Urothelium cell line (cell line): ENCODE results near the gene NDUFA12.
"Not testable (repeated sequence)": the region's sequence is repeated elsewhere in the genome, so short reads cannot be mapped to it uniquely, and the experiment has no call there.

ENCODE experiments used
- DNase-seq: peaks from one replicate; pipeline ENCODE4 v3.0.0; 2011; ENCODE audit warnings: low spot score, mixed read lengths
- FAIRE-seq: peaks from 2 replicates; lab custom pipeline; 2011; peaks lifted over from hg19 to GRCh38; lab: Jason Lieb, UNC

The NDUFA12 gene

DNA sequence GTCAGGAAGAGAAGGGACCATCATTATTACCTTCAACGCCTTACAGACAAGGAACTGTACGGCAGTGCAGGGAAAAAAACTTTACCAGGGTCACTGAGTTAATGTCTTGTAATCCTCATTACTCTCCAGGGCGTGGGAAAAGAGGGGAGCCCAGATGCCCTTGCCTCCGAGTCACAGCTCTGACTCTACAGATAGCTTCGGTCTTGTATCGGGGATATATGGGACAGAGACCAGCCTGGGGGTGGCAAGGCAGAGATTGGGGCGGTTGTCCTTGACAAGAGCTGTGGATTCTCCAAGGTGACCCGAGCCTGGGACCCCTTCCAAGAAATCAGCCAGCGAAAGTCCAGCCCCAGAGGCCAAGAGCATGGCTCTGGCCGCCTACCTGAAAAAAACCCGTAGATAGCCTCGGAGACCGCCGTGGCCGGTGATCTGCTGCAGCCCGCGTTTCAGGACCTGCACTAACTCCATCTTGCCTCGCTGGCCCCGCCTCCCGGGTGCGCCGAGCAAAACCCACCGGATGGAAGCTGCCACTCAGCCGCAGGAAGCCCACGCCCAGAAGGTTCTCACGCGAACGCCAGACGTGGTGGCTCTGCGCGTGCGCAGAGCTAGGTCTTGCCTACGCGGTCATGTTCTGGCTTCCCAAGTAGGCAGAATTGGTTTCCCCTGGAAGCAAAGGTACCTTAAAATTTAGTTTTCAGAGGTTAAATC is at the start of gene NDUFA12:
NDUFA12 (minus strand) TSS at position 485 of the 708 bp plus-strand sequence; CDS start at position 468, 17 bp downstream.
- DNase-seq (peak; percentile 91), FAIRE-seq (peak; percentile 81)

DNA sequence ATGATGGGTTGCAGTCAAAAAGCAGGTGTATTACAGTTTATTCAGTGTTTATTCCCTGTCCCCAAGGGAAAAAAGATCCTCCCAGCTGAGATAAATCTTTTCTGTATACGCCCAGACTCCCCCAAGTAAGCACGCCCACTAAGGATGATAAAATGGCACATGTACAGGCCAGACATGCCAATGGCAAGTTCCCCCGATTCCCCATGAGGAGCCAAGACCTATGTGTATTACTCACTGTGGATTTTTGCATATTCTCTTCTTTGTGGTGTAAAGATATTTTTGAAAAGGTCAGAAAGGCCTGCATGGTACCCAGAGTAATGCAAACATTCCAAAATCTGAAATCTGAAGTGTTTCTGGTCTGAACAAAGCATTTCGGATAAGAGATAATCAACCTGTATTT is 47.7 kb upstream of the NDUFA12 start:
- DNase-seq (no peak), FAIRE-seq (no peak)

DNA sequence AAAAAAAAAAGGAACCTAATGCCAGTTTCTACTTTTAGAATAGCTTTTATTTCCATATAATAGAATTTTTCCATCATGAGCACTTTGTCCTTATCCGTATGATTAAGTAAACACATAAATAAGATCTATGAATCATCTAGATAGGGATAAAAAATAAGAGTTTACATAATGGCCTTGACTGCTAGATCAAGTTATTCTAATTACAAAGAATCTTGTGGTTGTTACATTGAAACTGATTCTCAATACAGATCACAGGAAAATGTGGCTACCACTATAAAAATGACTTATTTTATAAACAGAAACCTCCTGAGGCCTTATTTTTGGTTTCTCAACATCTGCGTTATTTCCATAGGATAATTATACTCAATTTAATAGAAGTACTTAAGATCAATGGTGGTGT is 34.4 kb upstream of the NDUFA12 start:
- no peak for DNase-seq
- FAIRE-seq, result no peak

DNA sequence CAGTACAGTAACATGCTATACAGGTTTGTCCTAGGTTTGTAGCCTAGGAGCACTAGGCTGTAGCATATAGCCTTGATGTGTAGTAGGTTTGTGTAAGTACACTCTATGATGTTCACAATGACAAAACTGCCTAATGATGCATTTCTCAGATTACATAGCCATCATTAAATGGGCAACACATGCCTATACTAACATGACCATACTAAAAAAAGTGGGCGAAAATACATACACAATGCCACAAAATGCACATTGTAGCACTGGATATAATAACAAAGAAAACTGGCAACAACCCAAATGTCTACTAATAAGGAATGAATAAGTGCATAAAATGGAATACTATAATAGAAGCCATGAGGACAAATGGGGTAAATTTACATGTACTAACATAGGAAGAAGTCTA is 31.3 kb upstream of the NDUFA12 start:
- FAIRE-seq (no peak), DNase-seq (no peak)

DNA sequence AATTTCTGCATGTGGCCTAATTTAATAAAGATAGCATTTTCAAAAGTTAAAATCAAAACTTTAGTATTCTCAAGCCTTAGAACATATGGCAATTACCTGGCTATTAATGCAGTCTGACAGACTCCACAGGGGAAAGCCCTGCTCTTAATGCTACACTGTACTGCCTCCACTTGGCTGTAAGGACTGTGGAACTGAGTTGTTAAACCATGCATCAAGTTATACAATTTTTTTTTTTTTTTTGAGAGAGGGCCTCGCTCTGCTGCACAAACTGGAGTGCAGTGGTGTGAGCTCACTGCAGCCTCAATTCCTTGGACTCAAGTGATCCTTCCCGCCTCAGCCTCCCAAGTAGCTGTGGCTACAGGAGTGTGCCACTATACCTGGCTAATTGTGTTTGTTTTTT is 19.0 kb upstream of the NDUFA12 start:
- DNase-seq (no peak), FAIRE-seq (no peak)

DNA sequence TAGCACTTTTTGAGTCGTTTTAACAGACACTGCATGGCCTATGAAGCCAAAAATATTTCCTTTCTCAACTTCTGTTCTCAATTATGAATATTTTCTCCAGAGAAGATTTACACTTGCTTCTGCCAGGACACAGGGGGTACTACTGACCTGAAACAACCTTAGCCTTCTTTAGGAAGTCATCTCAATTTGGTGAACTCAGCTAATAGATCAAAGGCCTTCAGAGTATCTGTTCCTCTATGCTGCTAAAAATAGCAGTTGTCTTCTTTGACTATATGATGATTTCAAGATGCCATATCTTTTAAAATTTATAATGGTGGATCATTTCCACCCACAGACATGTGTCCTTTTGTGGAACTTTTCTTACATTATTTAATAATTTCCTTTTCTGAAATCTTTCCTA is 14.0 kb upstream of the NDUFA12 start:
- DNase-seq (no peak), FAIRE-seq (no peak)

DNA sequence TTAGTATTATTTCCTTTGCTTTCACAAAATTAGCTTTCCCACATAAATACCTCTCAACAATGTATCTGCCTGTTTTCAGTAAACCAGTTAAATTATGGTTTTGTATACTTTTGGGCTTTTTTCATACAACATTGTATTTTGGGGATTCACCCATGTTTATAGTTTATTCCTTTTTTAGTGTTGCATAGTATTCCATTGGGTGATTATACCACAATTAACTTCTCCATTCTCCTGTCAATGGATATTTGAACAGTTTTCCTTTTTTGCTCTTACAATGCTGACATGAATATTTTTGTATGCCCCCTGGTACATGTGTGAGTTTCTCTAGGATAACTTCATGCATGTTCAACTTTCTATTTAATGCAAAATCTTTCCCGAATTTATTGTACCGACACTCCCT is 12.6 kb upstream of the NDUFA12 start:
- DNase-seq (no peak), FAIRE-seq (no peak)

DNA sequence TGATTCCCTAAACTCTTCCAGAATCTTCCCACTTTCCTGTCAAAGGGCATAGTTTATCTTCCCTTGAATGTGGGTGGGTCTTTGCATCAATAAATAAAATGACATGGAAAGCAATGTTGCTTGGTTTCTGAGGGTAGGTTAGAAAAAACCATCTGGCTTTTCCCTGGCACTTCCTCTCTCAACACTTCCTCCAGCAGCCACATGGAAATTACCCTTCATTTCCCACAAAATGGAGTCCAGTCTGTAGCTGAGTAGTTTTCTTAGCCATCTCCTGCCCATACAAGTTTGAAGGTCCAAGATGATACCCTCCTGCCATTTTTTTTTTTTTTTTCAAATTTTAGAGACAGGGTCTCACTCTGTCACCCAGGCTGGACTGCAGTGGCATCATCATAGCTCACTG is 11.1 kb upstream of the NDUFA12 start:
- FAIRE-seq, result no peak

DNA sequence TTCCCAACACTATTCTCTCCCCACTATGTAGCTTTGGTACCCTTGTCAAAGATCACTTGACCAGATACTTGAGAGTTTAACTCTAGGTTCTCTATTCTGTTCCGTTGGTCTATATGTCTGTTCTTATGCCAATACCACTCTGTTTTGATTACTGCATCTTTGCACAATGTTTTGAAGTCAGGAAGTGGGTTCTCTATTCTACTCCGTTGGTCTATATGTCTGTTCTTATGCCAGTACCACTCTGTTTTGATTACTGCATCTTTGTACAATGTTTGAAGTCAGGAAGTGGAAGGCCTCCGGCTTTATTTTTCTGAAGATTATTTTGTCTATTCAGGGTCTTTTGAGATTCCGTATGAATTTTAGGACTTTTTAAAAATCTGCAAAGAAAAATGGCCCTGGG is 2.7 kb upstream of the NDUFA12 start:
- no peak for FAIRE-seq
- no peak for DNase-seq

More for the DNA sequence above, 11.1 kb upstream of the NDUFA12 start:
- DNase-seq, result no peak

DNA sequence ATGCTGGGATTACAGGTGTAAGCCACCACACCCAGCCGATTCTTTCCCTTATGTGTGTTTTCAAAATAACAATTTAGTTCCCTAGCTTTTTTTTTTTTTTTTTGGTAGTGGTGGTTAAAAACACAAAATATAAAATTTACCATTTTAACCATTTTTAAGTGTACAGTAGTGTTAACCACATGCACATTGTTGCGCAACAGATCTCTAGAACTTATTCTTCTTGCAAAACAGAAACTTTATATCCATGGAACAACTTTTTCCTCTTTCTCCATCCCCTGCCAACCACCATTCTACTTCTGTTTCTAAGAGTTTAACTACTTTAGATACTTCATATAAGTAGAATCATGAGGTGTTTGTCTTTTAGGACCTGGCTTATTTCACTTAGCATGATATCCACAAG is 1.1 kb upstream of the NDUFA12 start:
- no peak for FAIRE-seq
- DNase-seq, result no peak

DNA sequence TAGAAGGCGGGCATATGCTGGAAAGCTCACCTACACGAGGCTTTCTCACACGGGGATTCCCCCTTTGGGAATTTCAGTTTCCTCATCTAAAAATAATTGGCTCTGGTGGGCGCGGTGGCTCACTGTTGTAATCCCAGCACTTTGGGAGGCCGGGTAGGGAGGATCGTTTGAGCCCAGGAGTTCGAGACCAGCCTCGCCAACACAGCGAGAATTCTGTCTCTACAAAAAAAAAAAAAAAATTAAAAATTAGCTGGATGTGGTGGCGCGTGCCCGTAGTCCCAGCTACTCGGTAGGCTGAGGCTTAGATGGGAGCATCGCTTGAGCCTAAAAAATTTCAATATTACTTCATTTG is 400 bp upstream of the NDUFA12 start:
- no peak for FAIRE-seq
- DNase-seq, result no peak

DNA sequence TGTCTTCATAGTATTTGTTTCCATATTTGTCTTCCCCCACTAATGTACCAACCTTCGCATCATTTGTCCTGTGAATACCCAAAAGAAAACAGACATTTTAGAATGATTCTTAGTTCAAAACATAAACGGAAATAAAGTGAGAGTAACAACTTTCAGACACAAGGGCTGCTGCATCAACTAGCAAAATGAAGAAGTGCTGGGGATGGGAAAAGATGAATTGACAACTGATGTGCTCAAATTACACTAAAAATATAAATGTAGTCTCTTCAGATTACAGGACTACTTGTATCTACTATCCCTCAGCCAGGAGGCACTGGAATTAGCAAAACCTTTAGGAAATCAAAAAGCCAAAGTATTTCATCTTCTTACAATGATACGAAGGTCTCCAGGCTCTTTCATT is 743 bp downstream of the NDUFA12 start:
- FAIRE-seq (no peak), DNase-seq (no peak)

DNA sequence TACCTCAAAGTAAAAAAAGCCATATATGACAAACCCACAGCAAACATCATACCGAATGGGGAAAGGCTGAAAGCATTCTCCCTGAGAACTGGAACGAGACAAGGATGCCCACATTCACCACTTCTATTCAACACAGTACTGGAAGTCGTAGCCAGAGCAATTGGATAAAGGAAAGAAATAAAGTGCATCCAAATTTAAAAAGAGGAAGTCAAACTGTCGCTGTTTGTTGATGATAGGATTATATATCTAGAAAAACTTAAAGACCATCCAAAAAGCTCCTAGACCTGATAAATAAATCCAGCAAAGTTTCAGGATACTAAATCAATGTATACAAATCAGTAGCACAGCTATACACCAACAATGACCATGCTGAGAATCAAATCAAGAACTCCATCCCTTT is 5.2 kb downstream of the NDUFA12 start:
- DNase-seq, result no peak
- no peak for FAIRE-seq

DNA sequence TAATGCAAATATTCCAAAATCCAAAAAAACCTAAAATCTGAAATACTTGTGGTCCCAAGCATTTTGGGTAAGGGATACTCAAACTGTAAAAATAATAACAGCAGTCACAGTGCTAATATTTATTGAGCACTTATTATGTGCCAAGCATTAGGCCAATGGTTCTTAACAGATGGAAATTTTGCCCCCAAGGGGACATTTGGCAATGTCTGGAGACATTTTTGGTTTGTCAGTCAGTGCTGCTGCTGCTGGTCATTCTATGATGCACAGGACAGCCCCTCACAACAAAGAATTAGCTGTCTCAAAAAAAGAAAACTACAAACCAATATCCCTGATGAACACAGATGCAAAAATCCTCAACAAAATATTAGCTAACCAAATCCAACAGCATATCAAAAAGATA is 5.8 kb downstream of the NDUFA12 start:
- FAIRE-seq, result no peak

DNA sequence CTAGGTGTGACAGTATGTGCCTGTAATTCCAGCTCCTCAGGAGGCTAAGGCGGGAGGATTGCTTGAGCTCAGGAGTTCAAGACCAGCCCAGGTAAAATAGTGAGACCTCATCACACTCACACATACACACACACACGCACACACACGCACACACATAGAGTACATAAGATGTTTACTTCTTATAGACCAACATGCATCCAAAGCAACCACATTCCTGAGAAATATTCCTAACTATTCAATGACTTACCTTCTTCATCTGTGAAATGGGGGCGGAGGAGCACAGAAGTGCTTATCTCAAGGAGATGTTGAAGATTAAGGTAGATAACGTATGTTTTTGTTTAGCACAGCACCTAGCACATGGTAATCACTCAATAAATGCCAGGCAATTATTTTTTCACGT is 6.4 kb downstream of the NDUFA12 start:
- DNase-seq, result no peak
- no peak for FAIRE-seq

More for the DNA sequence above, 5.8 kb downstream of the NDUFA12 start:
- no peak for DNase-seq

DNA sequence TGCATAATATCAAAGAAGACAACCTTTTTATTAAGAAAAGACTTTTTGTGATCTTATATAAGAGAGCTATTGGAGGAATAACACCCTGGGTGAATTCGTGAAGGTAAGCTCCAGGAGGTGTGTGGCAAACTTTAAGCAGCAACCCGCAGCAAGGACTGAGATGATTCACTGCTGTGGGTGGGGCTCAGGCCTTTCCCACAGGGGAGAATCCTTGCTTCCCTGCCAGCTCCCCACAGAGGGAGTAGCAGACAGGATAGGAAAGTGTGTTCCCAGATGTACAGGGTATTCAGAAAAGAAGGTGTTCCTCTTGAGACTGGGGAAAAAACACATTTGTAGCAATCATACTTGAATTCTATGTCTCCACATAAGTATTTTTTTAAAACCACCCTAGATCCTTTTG is 9.2 kb downstream of the NDUFA12 start:
- peak; percentile 50 for DNase-seq
- no peak for FAIRE-seq

DNA sequence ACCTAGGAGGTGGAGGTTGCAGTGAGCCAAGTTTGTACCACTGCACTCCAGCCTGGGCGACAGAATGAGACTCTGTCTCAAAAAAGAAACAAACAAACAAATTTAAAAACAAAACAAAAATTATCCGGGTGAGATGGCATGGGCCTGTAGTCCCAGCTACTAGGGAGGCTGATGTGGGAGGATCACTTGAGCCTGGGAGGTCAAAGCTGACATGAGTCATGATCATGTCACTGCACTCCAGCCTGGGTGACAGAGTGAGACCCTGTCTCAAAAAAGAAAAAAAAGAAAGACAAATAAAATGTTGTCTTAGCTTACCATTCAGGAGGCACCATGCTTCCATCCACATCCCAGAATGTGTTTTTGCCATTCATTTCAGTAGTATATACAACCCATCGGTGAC is 9.6 kb downstream of the NDUFA12 start:
- not testable (repeated sequence) for DNase-seq, FAIRE-seq

DNA sequence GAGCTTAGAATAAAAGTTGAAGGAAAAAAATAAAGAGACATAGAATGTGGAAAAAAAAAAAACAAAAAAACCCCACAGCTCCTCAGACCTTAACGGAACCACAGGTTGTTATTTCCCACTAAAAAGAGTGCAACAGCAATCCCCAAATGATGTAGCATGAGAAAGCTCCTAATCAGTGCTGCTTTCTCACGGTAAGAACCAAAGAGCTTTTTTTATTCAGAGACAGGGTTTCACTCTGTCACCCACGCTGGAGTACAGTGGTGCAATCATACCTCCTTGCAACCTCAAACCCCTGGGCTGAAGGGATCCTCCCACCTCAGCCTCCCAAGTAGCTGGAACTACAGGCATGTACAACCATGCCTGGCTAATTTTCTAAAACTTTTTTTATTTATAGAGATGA is 13.3 kb downstream of the NDUFA12 start:
- FAIRE-seq (no peak), DNase-seq (no peak)

DNA sequence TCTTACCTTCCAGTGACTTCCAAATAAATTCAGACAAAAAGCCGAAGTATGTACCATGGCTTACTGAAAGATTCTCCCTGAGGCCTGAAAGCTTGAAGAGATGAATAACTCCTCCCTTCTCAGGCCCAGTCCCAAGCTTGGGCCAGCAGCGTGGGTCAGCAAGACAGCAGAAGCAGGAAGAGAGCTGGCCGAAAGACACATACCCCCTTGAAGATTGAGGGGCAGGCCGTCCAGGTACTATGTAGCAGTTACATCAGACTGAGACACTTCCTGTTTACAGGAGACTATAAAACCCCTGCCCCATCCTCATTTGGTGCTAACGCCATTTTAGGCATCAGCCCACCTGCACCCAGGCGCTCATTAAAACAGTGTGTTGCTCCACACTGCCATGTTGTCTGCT is 15.0 kb downstream of the NDUFA12 start:
- DNase-seq (no peak), FAIRE-seq (no peak)

DNA sequence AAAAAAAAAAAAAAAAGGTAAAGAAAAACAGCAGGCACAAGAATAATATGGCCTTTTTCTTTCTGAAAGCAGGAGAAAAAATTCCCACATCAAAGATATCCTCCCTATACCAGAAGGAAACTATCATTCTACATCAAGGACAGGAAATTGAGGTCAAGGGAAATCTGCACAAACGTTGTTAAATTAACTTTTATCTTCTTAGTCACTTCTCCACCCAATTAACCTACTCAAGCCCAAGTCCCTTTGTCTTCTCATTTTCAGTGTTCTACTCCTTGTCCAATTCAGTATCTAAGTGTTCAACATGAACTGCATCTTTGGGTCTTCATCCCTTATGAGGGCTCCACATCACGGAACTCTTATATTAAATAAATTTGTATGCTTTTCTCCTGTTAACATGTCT is 15.7 kb downstream of the NDUFA12 start:
- DNase-seq, result no peak
- no peak for FAIRE-seq

DNA sequence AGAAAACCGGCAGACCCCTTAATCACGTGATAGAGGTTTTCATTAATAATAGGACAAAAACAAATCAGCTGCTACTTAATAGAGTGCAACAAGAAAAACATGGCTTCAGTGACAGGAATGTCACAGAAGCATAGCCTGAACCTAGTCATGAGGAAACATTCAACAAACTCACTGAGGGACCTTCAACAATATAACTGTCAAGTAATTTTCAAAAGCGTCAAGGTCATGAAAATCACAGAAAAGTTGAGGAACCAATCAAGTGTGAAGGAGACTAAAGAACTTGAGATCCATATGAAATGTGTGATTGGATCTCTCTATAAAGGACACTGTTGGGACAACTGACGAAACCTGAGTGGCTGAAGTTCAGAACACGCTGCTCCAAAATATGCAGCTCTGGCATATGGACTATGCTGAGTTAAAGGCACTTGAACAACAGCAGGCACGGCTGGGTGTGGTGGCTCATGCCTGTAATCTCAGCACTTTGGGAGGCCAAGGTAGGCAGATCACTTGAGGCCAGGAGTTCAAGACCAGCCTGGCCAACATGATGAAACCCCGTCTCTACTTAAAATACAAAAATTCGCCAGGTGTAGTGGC is 16.3 kb downstream of the NDUFA12 start:
- FAIRE-seq, result no peak
- no peak for DNase-seq

DNA sequence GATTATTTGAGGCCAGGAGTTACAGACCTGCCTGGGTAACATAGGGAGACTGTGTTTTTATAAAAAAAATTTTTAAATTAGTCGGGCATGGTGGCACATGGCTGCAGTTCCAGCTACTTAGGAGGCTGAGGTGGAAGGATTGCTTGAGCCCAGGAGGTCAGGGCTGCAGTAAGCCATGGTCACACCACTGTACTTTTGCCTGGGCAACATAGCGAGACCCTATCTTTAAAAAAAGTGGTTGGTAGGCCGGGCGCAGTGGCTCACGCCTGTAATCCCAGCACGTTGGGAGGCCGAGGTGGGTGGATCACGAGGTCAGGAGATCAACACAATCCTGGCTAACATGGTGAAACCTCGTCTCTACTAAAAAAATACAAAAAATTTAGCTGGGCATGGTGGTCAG is 18.4 kb downstream of the NDUFA12 start:
- not testable (repeated sequence) for FAIRE-seq

DNA sequence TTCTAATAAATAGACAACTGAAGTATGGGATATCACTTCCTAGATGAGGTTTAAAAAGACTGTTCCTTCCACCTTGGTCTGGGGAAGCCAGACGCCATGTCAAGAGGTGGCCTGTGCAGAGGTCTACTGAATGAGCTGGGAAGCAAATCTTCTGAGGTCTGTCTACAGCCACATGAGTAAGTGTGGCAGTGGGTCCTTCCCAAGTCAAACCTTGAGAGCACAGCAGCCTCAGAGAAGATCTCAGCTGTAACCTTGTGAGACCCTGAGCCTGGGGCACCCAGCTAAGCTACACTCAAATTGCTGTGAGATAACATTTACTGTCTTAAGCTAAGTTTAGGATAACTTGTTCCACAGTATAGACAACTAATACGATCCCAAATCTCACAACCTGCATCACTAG is 20.2 kb downstream of the NDUFA12 start:
- no peak for DNase-seq
- FAIRE-seq, result no peak

More for the DNA sequence above, 18.4 kb downstream of the NDUFA12 start:
- not testable (repeated sequence) for DNase-seq
